Lung (tissue), 12 donors: ENCODE results near the gene RABL6. TPM values are rescaled to one million over a fixed set of nuclear protein-coding genes. Genes with fewer than 3 reads are reported as not detected.
A peak's percentile ranks its signal among the peaks of the same experiment; 100 is the strongest.
"Not testable (repeated sequence)": the region's sequence is repeated elsewhere in the genome, so short reads cannot be mapped to it uniquely, and the experiment has no call there.

Experiments
- ATAC-seq: fragments of 200-7000 bp; cut with Tn5 transposase; one replicate; pipeline ENCODE4 v1.9.1; 2020; ENCODE audit warnings: moderate number of reproducible peaks; ENCODE audit not compliant: insufficient read depth, low FRiP score
- DNase-seq, 3 donors: peaks; one replicate each; pipeline ENCODE4 v3.0.0-alpha.2; 2013 to 2017
- H3K27ac ChIP-seq, 2 donors: one replicate each; pipeline ENCODE4 v1.5.1; 2013; ENCODE audit warnings: mild to moderate bottlenecking in 2 of 2, moderate library complexity in 2 of 2, control low read depth in 1 of 2, inconsistent platforms in 1 of 2, low read depth in 1 of 2, low read length in 1 of 2
- H3K27me3 ChIP-seq, 3 donors: one replicate each; pipeline ENCODE4 v1.5.1; 2013; ENCODE audit warnings: low read length in 2 of 3; ENCODE audit not compliant: control insufficient read depth in 3 of 3, insufficient read depth in 3 of 3
- H3K36me3 ChIP-seq, 4 donors: one replicate each; pipeline ENCODE4 v1.5.1; 2013; ENCODE audit warnings: low read length in 4 of 4, mild to moderate bottlenecking in 1 of 4, moderate library complexity in 1 of 4; ENCODE audit not compliant: control insufficient read depth in 4 of 4, insufficient read depth in 4 of 4
- H3K4me1 ChIP-seq, 5 donors: one replicate each; pipeline ENCODE4 v1.5.1; 2013; ENCODE audit warnings: low read length in 5 of 5, mild to moderate bottlenecking in 2 of 5, moderate library complexity in 1 of 5; ENCODE audit not compliant: control insufficient read depth in 5 of 5, insufficient read depth in 5 of 5
- H3K4me3 ChIP-seq: one replicate; pipeline ENCODE4 v1.5.1; 2013; ENCODE audit warnings: mild to moderate bottlenecking, control low read depth, moderate library complexity
- H3K9ac ChIP-seq, 2 donors: one replicate each; pipeline ENCODE4 v1.5.1; 2013; ENCODE audit warnings: low read length in 2 of 2, control low read depth in 1 of 2; ENCODE audit not compliant: insufficient read depth in 1 of 2
- H3K9me3 ChIP-seq, 4 donors: one replicate each; pipeline ENCODE4 v1.5.1; 2013; ENCODE audit warnings: low read length in 3 of 4, mild to moderate bottlenecking in 1 of 4, moderate library complexity in 1 of 4; ENCODE audit not compliant: control insufficient read depth in 4 of 4, insufficient read depth in 3 of 4
- WGBS, 2 donors: extraction: QIAGEN DNeasy Blood & Tissue Kit; methylation state at CpG; one replicate each; pipeline ENCODE4 v1.1.7; 2013; 5-methylcytosine and 5-hydroxymethylcytosine counted together
- polyA plus RNA-seq, 2 donors: library from polyadenylated mRNA; stranded (reverse); fragments of 200-250 nt; gene quantifications; one replicate each; pipeline ENCODE4 v1.2.1, GENCODE V29; 2013
- total RNA-seq, 2 donors: library from RNA; depleted of rRNA in 1 of 2; stranded (reverse); fragments of >200 nt in 1 of 2; gene quantifications; one replicate each; pipeline ENCODE4 v1.2.1, GENCODE V29; 2014 to 2021
- TF ChIP-seq, protein P1 (sequence below): IDR thresholded peaks from 2 replicates; pipeline ENCODE4 v1.5.1; 2012; ENCODE audit warnings: mild to moderate bottlenecking; ENCODE audit errors: control extremely low read depth, extremely low read depth
- donor health status: control.
- donor health status: control.
- donor health status: Bipolar disorder and iron deficiency.
- donor health status: healthy.
- donor health status: DM: yes; HTN: yes; CAD: no.

Gene RABL6
- total and polyA plus RNA-seq, 4 donors, result 36.4 to 87.8 (median 62.2) TPM

GRCh38 chr9:136795000-136795348 lies 12.8 kb upstream of the RABL6 start:
- H3K9ac ChIP-seq, result no peak overlapping the region
- H3K4me1 ChIP-seq, result peaks cover 4 to 40% (median 10%) of the 10 kb centered on the region in 5 donors
- ATAC-seq, result no peak

GRCh38 chr9:136796238-136796774 lies 11.4 kb upstream of the RABL6 start, which contains the start of gene CCDC183:
TSS of gene CCDC183 (plus strand) at chr9:136796338. CDS start at chr9:136796398, 60 bp downstream.
- Histone ChIP-seq H3K9ac (no peak within 1 kb of the TSS), H3K4me1 (peaks cover 0 to 40% (median 15%) of the 10 kb centered on the region in 5 donors), H3K4me3 (no peak within 1 kb of the TSS), H3K27ac (no peak within 1 kb of the TSS), H3K36me3 (peaks cover 0 to 9% (median 3%) of the 10 kb centered on the region in 4 donors), H3K27me3 (peaks cover 0 to 14% (median 2%) of the 10 kb centered on the region in 3 donors), H3K9me3 (no peaks in the 10 kb centered on the region)
- WGBS, 2 donors, result 57 to 60% methylated on average over 5 of the region's 5 CpGs
- ATAC-seq, result no peak
- DNase-seq, result no peak
- TF ChIP-seq, protein P1, sequence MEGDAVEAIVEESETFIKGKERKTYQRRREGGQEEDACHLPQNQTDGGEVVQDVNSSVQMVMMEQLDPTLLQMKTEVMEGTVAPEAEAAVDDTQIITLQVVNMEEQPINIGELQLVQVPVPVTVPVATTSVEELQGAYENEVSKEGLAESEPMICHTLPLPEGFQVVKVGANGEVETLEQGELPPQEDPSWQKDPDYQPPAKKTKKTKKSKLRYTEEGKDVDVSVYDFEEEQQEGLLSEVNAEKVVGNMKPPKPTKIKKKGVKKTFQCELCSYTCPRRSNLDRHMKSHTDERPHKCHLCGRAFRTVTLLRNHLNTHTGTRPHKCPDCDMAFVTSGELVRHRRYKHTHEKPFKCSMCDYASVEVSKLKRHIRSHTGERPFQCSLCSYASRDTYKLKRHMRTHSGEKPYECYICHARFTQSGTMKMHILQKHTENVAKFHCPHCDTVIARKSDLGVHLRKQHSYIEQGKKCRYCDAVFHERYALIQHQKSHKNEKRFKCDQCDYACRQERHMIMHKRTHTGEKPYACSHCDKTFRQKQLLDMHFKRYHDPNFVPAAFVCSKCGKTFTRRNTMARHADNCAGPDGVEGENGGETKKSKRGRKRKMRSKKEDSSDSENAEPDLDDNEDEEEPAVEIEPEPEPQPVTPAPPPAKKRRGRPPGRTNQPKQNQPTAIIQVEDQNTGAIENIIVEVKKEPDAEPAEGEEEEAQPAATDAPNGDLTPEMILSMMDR, result no peak

More at GRCh38 chr9:136795000-136795348, 12.8 kb upstream of the RABL6 start:
- WGBS, 2 donors, result 60 to 68% methylated on average over 6 of the region's 6 CpGs
- Histone ChIP-seq H3K9me3 (no peaks in the 10 kb centered on the region), H3K36me3 (peaks cover 0 to 9% (median 3%) of the 10 kb centered on the region in 4 donors), H3K4me3 (no peak overlapping the region), H3K27ac (no peak overlapping the region), H3K27me3 (peaks cover 0 to 11% (median 2%) of the 10 kb centered on the region in 3 donors)
- DNase-seq, result no peak
- TF ChIP-seq, protein P1, result no peak

DNA sequence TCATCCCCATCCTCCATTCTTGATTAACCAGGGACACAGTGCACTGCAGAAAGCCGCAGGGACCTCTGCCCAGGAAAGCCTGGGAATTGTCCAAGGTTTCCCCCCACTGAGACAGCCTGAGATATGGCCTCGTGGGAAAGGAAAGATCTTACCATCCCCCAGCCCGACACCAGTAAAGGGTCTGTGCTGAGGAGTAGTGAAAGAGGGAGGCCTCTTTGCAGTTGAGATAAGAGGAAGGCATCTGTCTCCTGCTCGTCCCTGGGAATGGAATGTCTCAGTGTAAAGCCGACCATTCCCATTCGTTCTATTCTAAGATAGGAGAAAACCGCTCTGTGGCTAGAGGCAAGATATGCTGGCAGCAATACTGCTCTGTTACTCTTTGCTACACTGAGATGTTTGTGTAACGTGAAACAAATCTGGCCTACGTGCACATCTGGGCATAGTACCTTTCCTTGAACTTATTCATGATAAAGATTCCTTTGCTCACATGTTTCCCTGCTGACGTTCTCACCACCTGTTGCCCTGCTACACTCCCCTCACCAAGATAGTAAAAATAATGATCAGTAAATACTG lies 10.9 kb upstream of the RABL6 start:
- not testable (repeated sequence) for H3K4me3 ChIP-seq, ATAC-seq, H3K27ac ChIP-seq, H3K9ac ChIP-seq, H3K36me3 ChIP-seq, H3K9me3 ChIP-seq
- peak; percentile 47 to 51 (median 48) for DNase-seq
- 23 to 24% methylated on average over 10 of the region's 10 CpGs for WGBS, 2 donors
- Histone ChIP-seq H3K4me1 (peaks cover 0 to 35% (median 15%) of the 10 kb centered on the region in 5 donors), H3K27me3 (peaks cover 0 to 16% (median 2%) of the 10 kb centered on the region in 3 donors)

DNA sequence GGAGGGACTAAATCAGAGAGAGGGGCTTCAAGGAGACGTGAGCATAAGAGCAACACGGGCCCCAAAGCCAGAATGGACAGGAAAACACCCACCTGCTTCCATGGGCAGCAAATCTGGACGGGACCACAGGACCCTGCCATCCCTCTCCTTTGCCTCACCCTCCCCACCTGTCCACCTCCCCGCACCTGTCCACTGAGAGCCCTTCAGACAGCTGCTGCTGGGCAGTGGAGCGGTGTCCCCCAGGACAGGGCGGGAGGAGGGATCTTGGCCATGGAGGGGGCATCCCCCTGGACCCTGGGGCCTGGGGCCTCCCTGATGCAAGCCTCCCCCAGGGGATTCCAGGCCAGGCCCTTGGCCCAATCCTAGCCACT lies 9.1 kb upstream of the RABL6 start:
- no peak overlapping the region for H3K4me3 ChIP-seq
- no peaks in the 10 kb centered on the region for H3K9me3 ChIP-seq
- peaks cover 0 to 2% (median under 1%) of the 10 kb centered on the region in 4 donors for H3K36me3 ChIP-seq
- ATAC-seq (no peak), DNase-seq (no peak)
- WGBS, 2 donors, result 69 to 85% methylated on average over 6 of the region's 6 CpGs
- no peak overlapping the region for H3K9ac ChIP-seq
- H3K27me3 ChIP-seq, result peaks cover 0 to 21% (median 5%) of the 10 kb centered on the region in 3 donors
- peak overlapping the region in 1 of 2 donors; percentile 6 for H3K27ac ChIP-seq
- peaks cover 0 to 30% (median 10%) of the 10 kb centered on the region in 5 donors for H3K4me1 ChIP-seq
- TF ChIP-seq, protein P1, result no peak
